C4-2B (cell line): ENCODE results near the gene RXRA.

Experiments
- H3K27ac ChIP-seq: fragments of 450-650 bp; 2 replicates; pipeline ENCODE4 v1.5.1; 2017
- CTCF ChIP-seq: fragments of 450-650 bp; conservative IDR thresholded peaks from 2 replicates; pipeline ENCODE4 v1.5.1; 2017; ENCODE audit warnings: mild to moderate bottlenecking
- ZFX ChIP-seq: fragments of 450-650 bp; IDR thresholded peaks from 2 replicates; pipeline ENCODE4 v1.6.1; 2017

RXRA gene

DNA sequence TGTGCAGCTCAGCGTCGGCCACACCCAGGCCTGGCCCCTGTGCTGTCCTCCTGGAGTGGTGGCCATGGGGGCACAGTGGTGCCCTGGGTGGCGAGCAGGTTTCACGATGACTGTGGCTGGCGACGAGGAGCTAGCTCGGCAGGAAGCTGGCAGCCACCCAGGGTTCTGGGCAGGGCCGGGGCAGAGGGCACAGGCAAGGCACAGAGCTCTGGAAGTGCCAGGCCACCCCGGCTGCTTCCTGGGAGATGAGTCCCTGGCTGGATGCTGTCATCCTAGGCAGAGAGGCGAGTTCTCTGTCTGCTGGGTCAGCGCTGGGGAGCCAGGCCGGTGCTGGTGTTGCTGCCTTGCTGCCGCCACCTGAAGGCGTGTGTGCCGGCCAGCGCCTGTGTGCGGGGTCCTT is 51.7 kb downstream of the RXRA start:
- TF ChIP-seq CTCF (no peak), ZFX (no peak)
- H3K27ac ChIP-seq: peak overlapping the region; percentile 98

- peak overlapping the region; percentile 98 for H3K27ac ChIP-seq
- TF ChIP-seq ZFX (no peak), CTCF (no peak)
These were observed 52.7 kb downstream of the RXRA start for GRCh38 chr9:134378901-134379338.

- TF ChIP-seq CTCF (no peak), ZFX (no peak)
- peak overlapping the region; percentile 98 for H3K27ac ChIP-seq
These were observed 53.6 kb downstream of the RXRA start for GRCh38 chr9:134379831-134380365.

DNA sequence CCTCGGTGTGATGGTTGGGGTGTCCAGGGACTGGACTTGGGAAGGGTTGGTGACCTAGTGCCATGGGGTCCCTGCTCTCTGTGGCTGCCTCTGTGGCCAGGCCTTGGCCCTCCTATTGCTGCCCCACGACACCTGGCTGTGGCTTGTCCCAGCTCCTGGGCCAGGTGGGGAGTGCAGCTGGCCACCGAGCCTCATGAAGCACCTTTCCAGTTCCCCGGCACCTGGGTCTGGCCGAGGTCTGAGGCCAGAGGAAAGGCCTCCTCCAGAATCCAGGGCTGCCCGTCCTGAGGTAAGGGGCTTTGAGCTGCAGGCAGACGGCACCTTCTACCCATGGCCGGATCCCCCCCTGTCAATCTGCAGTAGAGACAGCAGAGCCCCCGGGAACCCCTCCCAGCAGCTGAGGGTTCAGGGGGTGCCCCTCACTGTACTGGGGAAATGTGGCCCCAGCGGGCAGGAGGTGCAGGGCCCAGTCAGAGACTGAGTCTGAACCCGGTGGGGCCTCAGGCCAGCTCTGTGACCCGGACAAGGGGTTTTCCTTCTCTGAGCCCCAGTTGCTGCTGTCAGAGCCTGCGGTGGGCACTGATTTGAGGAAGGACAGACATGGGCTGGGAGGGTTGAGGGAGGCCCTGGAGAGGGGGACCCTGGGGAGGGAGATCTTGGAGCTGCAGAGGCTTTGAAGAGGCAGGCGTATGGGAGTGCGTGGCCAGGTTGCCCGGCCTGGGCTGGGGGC is 54.5 kb downstream of the RXRA start:
- H3K27ac ChIP-seq: peak overlapping the region; percentile 98
- TF ChIP-seq CTCF (no peak), ZFX (no peak)

DNA sequence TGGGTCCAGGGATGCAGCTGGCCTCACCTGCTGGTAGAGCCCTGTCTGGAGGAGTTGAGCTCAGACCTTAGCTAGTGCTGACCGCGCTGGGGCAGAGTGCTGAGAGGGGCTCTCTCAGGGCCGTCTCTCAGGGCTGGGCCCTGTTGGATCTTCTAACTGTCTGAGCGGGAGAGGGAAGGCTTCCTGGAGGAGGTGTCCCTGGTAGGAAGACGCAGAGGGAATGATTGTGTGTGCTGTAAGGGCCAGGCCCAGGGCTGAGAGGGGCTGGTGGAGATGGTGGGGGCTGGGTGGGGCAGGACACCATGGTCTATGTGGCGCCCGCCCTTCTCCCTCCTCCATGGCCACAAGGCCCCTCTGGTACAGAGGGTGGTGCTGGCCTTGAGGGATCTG is 55.0 kb downstream of the RXRA start:
- TF ChIP-seq CTCF (no peak), ZFX (no peak)
- no peak overlapping the region; the same call in 1 of the 2 replicates for H3K27ac ChIP-seq

DNA sequence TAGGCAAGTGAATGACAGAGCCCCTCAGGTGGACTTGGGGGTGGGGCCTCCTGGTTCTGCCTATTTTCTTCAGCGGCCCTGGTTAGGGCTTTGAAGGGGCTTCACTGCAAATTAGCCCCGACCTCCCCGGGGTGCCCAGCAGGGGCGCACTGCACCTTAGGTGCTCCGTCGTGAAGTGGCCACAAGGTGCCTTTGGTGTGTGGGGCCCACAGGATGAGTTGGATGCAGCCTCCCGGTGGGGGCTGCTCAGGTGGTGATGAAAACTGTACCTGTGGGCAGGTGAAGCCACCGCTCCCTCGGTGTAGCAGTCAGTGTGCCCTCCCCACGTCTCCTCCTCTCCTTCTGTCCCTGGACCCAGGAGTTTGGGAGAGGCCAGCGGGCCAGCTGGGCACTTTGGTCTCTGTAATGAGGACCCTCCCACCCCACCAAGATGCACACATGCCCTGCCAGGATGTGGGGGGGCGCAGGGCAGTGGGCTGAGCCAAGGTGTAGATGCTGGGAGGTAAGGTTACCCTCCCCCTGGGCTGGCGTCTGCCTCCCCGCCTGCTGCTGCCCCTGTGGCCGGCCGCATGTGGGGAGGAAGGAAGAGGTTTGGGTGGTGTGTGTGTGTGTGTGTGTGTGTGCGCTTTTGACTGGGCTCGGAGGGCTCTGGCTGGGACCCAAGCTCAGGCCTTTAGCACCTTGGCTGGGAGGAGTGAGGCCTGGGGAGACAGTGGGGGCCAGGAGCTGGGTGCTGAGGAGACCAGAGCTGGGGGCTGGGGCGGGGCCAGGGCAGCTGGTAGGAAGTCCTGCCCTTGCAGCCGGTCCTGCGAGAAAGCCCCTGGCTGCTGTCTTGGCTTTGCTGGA is 55.6 kb downstream of the RXRA start:
- no peak overlapping the region; the same call in 1 of the 2 replicates for H3K27ac ChIP-seq

More for the DNA sequence above, 55.6 kb downstream of the RXRA start:
- TF ChIP-seq CTCF: no peak
- TF ChIP-seq ZFX: no peak
